Hepatocyte (in vitro differentiated cells): ENCODE data around the gene CNTN4.

Source experiments
- EZH2 ChIP-seq: fragments of 200-600 bp; sonication (generic); IDR thresholded peaks from 2 replicates; pipeline ENCODE4 v1.6.1; 2016; ENCODE audit warnings: antibody characterized with exemption, mild to moderate bottlenecking, borderline replicate concordance
- TF ChIP-seq, protein P1 (sequence below): fragments of 200-600 bp; sonication (generic); IDR thresholded peaks from 2 replicates; pipeline ENCODE4 v1.5.1; 2016; ENCODE audit warnings: antibody characterized with exemption, mild to moderate bottlenecking; ENCODE audit not compliant: poor library complexity

DNA sequence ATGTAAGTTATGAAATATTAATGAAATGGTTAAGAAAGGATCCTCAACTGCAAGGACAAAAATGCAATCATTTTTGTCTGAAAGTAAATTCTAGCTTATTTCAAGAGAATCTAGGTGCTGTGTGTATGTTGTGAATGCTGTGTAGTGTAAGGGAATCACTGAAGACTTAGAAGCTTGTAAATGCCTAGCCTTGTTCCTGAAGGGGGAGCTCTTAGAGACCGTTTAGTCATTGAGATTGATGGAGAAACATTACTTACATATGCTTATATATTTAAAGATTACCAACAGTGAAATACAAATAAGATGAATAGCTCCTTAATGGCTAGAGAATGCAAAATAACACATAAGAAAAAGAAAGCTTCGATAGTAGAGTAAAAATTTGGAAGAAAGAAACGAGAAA is 67.9 kb downstream of the CNTN4 start:
- TF ChIP-seq, protein P1, sequence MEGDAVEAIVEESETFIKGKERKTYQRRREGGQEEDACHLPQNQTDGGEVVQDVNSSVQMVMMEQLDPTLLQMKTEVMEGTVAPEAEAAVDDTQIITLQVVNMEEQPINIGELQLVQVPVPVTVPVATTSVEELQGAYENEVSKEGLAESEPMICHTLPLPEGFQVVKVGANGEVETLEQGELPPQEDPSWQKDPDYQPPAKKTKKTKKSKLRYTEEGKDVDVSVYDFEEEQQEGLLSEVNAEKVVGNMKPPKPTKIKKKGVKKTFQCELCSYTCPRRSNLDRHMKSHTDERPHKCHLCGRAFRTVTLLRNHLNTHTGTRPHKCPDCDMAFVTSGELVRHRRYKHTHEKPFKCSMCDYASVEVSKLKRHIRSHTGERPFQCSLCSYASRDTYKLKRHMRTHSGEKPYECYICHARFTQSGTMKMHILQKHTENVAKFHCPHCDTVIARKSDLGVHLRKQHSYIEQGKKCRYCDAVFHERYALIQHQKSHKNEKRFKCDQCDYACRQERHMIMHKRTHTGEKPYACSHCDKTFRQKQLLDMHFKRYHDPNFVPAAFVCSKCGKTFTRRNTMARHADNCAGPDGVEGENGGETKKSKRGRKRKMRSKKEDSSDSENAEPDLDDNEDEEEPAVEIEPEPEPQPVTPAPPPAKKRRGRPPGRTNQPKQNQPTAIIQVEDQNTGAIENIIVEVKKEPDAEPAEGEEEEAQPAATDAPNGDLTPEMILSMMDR = peak; percentile 33
- TF ChIP-seq EZH2 = no peak
